GM13977 (cell line): Measurements from ENCODE around the gene TICAM1.
A peak's percentile ranks its signal among the peaks of the same experiment; 100 is the strongest.
"Not testable (repeated sequence)": the region's sequence is repeated elsewhere in the genome, so short reads cannot be mapped to it uniquely, and the experiment has no call there.

ENCODE experiments used
- DNase-seq: peaks from one replicate; pipeline ENCODE4 v3.0.0; 2012; ENCODE audit warnings: low spot score
- in situ Hi-C: fragments of 300-500 bp; cut with MboI; formaldehyde crosslinking; loops from one replicate; pipeline ENCODE4 v1.12.0; 2022; ENCODE audit warnings: low sequenced_read_pairs, low pct_unique_long_range_greater_than_20kb, mixed read lengths, inconsistent platforms; ENCODE audit not compliant: unreplicated experiment
- TF ChIP-seq, protein P1 (sequence below): IDR thresholded peaks from 2 replicates; pipeline ENCODE4 v1.5.1; 2012; ENCODE audit warnings: mild to moderate bottlenecking, control low read depth; ENCODE audit not compliant: insufficient read depth; ENCODE audit errors: extremely low read depth, missing control alignments

Gene TICAM1

DNA sequence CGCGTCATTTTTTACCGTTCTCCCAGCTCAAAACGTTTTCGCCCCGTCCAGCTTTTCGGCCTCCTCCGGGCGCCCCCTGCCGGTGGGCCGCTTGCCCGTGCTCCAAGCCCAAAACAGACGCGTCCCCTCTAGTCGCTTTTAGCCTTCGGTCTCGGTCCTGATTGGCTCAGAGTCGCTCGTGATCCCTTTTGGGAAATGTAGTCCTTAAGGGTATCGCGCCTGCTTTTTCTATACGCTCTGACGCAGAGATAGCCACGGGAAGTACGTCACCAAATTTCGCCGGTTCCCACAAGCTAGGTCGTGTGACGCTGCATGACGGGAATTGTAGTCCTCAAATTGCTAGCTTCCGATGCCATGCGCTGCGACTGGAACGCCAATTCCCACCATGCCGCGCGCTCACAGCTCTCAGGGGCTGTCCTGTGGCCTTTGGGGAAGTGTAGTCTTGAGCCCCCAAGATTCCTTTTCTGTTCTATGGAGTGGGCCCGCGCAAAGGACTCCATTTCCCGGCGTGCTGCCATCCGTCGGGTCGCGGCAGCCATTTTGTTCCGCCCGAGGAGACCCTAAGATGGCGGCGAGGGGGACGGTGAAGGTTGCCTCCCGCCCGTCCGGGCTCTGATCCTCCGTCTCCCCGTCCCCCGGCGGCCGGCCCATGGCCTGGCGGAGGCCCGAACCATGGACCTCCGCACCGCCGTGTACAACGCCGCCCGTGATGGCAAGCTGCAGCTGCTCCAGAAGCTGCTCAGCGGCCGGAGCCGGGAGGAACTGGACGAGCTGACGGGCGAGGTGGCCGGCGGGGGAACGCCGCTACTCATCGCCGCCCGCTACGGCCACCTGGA is 40.1 kb downstream of the TICAM1 start, which contains the start of gene FEM1A:
TSS of gene FEM1A (plus strand) at position 552 of the 836 bp plus-strand sequence. CDS start at position 673, 121 bp downstream.
- in situ Hi-C loops, result no loop called here
- TF ChIP-seq, protein P1, sequence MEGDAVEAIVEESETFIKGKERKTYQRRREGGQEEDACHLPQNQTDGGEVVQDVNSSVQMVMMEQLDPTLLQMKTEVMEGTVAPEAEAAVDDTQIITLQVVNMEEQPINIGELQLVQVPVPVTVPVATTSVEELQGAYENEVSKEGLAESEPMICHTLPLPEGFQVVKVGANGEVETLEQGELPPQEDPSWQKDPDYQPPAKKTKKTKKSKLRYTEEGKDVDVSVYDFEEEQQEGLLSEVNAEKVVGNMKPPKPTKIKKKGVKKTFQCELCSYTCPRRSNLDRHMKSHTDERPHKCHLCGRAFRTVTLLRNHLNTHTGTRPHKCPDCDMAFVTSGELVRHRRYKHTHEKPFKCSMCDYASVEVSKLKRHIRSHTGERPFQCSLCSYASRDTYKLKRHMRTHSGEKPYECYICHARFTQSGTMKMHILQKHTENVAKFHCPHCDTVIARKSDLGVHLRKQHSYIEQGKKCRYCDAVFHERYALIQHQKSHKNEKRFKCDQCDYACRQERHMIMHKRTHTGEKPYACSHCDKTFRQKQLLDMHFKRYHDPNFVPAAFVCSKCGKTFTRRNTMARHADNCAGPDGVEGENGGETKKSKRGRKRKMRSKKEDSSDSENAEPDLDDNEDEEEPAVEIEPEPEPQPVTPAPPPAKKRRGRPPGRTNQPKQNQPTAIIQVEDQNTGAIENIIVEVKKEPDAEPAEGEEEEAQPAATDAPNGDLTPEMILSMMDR, result peak; percentile 99
- peak; percentile 99 for DNase-seq

DNA sequence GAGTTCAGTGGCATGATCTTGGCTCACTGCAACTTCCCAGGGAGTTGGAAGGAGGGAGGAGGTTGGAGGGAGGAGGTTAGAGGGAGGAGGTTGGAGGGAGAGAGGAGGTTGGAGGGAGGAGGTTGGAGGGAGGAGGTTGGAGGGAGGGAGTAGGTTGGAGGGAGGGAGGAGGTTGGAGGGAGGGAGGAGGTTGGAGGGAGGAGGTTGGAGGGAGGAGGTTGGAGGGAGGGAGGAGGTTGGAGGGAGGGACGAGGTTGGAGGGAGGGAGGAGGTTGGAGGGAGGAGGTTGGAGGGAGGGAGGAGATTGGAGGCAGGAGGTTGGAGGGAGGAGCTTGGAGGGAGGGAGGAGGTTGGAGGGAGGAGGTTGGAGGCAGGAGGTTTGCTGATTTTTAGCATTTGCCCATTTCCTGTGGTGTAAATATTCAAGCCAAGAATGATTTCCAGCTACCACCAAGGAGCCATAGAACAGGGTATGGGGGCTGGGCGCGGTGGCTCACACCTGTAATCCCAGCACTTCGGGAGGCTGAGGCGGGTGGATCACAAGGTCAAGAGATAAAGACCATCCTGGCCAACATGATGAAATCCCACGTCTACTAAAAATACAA is 45.0 kb downstream of the TICAM1 start:
- in situ Hi-C loops, result loop anchor here (5.0 kb wide), 1 partner anchor 49 kb away; no protein-coding TSS in a partner anchor
- not testable (repeated sequence) for DNase-seq

DNA sequence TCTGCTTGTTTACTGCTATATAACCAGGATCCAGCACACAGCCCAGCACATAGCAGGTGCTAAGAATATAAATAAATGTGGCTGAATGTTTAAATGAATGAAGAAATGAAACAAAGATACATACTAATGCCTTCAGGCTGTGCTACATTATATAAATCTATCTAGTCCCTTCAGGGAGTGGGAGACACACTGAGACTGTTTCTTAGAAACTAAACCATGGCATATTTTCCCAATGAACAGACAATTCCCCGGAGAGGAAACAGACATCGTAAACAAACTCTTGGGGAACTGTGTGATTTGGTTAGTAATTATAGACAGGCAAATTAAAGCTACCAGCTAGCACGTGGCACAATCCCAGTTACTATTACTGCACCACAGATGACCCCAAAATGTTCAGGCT is 49.7 kb downstream of the TICAM1 start:
- in situ Hi-C loops, result no loop called here
- TF ChIP-seq, protein P1, result no peak
- DNase-seq, result no peak

DNA sequence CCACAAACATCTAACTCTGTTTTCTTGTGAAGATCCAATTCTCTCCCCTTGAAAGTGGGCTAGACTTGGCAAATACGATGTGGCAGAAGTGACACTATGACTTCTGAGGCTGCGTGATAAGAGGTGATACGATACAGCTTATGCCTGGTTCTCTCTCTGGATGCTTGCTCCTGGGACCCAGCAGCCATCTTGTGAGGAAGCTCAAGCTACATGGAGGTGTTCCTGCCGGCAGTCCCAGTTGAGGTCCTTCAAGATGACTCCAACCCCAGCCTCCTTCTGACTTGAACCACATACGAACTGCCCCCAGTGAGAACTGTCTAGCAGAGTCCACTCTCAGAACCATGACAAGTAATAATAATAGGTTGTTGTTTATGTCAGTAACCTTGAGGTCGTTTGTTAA is 50.7 kb downstream of the TICAM1 start:
- TF ChIP-seq, protein P1, result no peak
- in situ Hi-C loops, result no loop called here
- no peak for DNase-seq

DNA sequence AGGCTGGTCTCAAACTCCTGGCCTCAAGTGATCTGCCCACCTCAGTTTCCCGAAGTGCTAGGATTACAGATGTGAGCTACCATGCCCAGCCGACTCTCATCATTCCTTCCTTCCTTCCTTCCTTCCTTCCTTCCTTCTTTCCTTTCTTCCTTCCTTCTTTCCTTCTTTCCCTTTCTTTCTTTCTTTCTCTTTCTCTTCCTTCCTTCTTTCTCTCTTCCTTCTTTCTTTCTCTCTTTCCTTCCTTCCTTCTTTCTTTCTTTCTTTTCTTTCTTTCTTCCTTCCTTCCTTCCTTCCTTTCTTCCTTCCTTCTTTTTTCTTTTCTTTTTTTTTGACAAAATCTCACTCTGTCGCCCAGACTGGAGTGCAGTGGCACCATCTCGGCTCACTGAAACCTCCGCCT is 53.4 kb downstream of the TICAM1 start:
- in situ Hi-C loops, DNase-seq: not testable (repeated sequence)

DNA sequence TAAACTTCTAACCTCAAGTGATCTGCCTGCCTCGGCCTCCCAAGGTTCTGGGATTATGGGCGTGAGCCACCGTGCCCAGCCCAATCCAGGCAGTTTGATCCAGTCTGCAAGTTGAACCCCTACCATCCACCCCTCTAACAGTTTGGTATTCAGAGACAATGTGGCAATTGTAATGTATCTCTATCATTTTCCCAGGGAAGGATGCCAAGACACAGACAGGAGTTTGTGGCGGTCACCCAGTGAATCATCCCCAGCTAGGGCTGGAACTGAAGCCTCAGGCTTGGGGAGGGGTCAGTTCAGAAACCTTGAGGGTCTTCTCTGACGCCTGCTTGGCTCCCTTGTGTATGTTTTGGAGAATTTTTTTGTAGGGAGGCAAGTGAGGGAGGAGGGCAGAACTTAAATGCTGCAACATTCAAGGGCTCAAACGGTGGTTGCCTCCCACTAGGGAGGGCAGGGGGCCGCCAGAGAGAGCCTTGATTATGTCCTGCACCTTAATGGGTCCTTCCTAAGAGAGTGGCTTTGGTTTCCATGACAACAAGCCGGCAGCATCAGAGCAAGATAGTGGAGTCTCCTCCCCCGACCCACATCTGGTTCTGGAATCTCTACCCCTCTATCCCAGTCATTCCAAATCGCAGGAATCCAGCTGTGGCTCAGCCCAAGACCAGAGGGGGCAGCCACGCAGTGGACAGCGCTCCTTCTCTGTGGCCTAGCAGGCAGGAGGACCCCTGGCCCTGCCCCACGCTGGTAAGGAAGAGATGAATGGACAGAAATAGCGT is 54.9 kb downstream of the TICAM1 start:
- DNase-seq, result no peak
- in situ Hi-C loops, result no loop called here
- TF ChIP-seq, protein P1, result no peak

DNA sequence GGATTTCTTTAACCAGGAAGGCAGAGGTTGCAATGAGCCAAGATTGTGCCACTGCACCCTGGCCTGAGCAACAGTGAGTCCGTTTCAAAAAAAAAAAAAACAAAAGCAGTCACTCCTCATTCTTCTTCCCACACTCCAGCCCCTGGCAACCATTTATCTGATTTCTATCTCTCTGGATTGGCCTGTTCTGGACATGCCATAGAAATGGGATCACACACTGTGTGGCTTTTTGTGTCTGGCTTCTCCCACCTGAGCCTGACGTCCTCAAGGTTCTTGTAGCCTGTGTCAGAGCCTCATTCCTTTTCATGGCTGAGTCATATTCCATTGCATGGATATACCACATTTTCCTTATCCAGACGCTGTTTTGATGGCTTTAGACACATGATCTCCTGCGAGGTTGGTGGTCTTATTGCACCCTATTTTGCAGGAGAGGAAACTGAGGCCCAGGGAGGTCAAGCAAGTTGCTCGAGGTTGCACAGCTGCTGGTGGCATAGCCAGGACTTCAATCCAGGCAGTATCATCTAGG is 55.8 kb downstream of the TICAM1 start:
- TF ChIP-seq, protein P1, result no peak
- in situ Hi-C loops, result no loop called here
- DNase-seq, result no peak
